GM18526 (cell line): ENCODE results near the gene MAGOH.

Experiments used
- POLR2A ChIP-seq: IDR thresholded peaks from 3 replicates; pipeline ENCODE4 v1.6.1; 2011; ENCODE audit not compliant: insufficient read length; ENCODE audit errors: extremely low read depth

The MAGOH gene

DNA sequence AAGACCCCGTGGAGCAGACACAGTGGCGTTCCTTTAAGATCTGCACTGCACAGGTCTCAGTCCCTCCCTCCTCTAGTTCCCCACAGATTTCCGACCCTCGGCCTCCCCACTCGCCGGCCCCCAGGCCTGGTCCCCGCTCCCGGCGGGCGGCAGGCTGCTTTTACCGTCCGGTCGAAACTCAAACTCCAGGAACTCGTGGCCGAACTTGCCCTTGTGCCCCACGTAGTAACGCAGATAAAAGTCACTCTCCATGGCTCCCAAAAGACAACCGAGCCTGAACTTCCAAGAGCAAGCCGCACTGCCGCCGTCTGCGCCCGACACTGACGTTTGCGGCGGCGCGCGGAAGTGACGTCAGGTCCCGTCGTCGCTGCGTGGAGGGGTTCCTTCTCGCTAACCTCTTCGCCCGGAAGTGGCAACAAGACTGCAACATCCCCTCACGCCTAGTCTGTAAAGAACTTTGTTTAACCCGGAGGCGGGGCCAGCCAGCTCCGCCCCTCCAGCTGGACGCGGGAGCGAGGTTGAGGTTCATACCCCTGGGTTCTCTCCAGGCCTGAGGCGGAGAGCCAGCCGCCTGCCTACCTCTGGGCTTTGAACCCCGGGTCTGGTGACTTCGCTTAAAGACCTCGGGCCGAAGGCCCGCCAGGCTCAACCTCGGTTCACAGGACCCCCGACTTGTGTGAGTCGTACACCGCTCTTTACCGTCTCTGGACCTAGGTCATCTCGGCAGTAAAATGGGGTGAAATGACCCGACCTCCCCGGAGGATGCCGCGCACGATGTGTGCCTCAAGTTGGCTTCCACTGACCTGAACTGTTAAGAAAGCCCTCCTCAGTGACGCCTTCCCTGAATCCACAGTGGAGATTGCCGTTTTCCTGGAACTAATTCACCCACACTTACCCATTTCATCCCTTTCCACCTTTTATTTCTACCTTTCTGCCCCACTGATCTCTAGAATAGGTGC, at the start of gene MAGOH:
MAGOH (minus strand) TSS at position 322 of the 959 bp plus-strand sequence; CDS start at position 252, 70 bp downstream.
- peak; percentile 76 for TF ChIP-seq POLR2A

GRCh38 chr1:53286955-53287354, 48.6 kb upstream of the MAGOH start:
- TF ChIP-seq POLR2A: no peak

GRCh38 chr1:53285969-53286760, 47.8 kb upstream of the MAGOH start:
- no peak for TF ChIP-seq POLR2A

GRCh38 chr1:53285546-53285945, 47.2 kb upstream of the MAGOH start:
- TF ChIP-seq POLR2A: no peak

- no peak for TF ChIP-seq POLR2A
Observed at GRCh38 chr1:53284224-53285020, 46.1 kb upstream of the MAGOH start.

GRCh38 chr1:53281133-53281532, 42.8 kb upstream of the MAGOH start:
- no peak for TF ChIP-seq POLR2A

DNA sequence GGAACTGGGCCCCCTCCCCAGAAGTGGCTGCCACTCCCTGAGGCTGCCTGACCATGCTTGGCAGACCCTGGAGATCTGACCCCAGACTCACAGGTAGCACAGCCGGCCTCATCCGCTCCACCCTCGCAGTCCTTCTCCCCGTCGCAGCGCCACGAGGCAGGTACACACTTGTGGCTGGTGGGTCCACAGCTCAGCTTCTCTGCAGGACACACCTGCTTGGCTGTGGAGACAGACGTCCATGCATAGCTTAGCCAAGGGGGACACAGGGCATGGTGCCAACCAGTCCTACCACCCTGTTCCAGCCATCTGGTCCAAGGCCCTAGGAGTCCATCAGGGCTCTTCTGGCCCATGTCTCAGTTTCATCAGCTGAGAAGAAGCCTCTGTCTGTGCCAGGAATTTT, 42.2 kb upstream of the MAGOH start:
- no peak for TF ChIP-seq POLR2A

GRCh38 chr1:53279296-53280200, 41.2 kb upstream of the MAGOH start:
- no peak for TF ChIP-seq POLR2A

GRCh38 chr1:53278298-53278725, 40.0 kb upstream of the MAGOH start:
- TF ChIP-seq POLR2A: no peak

- TF ChIP-seq POLR2A: no peak
Observed at GRCh38 chr1:53277326-53277725, 39.0 kb upstream of the MAGOH start.

- no peak for TF ChIP-seq POLR2A
Observed at GRCh38 chr1:53276902-53277281, 38.6 kb upstream of the MAGOH start.

GRCh38 chr1:53276153-53276901, 38.0 kb upstream of the MAGOH start:
- TF ChIP-seq POLR2A: no peak

GRCh38 chr1:53275566-53275965, 37.2 kb upstream of the MAGOH start:
- TF ChIP-seq POLR2A: no peak
